ENCODE measurements around the gene MSTN.

DNA sequence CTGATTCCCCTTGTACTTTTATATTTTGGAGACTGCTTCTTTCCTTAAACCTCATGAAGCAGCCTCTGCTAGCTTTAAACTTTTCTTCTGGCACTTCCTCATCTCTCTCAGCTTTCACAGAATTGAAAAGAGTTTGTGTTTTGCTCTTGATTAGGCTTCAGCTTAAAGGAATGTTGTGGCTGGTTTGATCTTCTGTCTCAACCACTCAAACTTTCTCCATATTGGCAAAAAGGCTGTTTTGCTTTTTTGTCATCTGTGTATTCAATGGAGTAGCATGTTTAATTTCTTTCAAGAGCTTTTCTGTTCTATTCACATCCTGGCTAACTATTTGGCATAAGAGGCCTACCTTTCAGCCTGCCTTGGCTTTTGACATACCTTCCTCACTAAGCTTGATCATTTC lies 36.3 kb upstream of the MSTN start:
- no peak for TF ChIP-seq CTCF (IDR thresholded peaks at IDR 0.05; ENCODE audit: low read length)
- no peak for TF ChIP-seq EZH2 (IDR thresholded peaks at IDR 0.05; ENCODE audit: borderline replicate concordance, low read length)

Measured in OCI-LY1 (cell line).